PC-3 (cell line): ENCODE results near the gene PKN1.

ENCODE experiments used
- EZH2 ChIP-seq: fragments of 300-600 bp; sonication (generic); IDR thresholded peaks from one replicate; pipeline ENCODE4 v1.6.1; 2017; ENCODE audit warnings: antibody characterized with exemption, mild to moderate bottlenecking, low read length; ENCODE audit not compliant: unreplicated experiment
- TF ChIP-seq, protein P1 (sequence below): fragments of 300-600 bp; sonication (generic); conservative IDR thresholded peaks from 2 replicates; pipeline ENCODE4 v1.5.1; 2017; ENCODE audit warnings: antibody characterized with exemption, low read depth, mild to moderate bottlenecking, low read length

DNA sequence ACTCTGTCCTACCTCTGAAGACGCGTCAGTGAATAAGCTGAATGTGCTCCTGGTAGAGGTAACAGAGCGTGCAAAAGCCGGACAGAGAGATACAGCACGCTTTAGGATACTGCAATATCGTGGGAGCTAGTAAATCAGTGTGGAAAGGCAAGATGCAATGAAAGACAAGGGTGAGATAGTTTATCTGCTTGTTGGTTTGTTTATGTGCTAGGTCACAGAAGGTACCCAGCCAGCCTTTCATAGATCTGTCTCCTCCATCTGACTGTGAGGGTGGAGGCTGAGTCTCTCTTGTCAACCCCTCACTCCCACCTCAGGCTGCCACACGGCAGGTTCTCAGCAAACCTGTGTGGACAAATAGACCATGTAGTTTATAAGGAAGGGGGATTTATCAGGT lies 63.7 kb downstream of the PKN1 start:
- TF ChIP-seq, protein P1, sequence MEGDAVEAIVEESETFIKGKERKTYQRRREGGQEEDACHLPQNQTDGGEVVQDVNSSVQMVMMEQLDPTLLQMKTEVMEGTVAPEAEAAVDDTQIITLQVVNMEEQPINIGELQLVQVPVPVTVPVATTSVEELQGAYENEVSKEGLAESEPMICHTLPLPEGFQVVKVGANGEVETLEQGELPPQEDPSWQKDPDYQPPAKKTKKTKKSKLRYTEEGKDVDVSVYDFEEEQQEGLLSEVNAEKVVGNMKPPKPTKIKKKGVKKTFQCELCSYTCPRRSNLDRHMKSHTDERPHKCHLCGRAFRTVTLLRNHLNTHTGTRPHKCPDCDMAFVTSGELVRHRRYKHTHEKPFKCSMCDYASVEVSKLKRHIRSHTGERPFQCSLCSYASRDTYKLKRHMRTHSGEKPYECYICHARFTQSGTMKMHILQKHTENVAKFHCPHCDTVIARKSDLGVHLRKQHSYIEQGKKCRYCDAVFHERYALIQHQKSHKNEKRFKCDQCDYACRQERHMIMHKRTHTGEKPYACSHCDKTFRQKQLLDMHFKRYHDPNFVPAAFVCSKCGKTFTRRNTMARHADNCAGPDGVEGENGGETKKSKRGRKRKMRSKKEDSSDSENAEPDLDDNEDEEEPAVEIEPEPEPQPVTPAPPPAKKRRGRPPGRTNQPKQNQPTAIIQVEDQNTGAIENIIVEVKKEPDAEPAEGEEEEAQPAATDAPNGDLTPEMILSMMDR: no peak
- TF ChIP-seq EZH2: no peak
